ENCODE data around the gene CCL4L2.
"Not testable (repeated sequence)": the region's sequence is repeated elsewhere in the genome, so short reads cannot be mapped to it uniquely, and the experiment has no call there.

DNA sequence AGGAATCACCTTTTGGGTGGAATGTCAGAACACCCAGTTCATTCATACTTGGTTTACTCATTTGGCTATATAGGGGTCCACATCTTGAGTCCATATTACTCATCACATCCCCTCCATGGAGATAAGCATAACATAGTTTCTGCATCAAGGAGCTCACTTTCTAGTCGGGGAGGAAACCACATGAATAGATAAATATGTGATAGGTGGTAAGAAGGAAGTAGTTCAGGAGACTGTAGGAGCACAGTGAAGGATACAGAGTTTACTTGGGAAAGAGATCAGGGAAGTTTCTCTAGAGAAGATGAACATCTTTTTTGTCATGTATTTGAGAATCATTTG, 4.4 kb upstream of the CCL4L2 start:
- TF ChIP-seq, protein P1, sequence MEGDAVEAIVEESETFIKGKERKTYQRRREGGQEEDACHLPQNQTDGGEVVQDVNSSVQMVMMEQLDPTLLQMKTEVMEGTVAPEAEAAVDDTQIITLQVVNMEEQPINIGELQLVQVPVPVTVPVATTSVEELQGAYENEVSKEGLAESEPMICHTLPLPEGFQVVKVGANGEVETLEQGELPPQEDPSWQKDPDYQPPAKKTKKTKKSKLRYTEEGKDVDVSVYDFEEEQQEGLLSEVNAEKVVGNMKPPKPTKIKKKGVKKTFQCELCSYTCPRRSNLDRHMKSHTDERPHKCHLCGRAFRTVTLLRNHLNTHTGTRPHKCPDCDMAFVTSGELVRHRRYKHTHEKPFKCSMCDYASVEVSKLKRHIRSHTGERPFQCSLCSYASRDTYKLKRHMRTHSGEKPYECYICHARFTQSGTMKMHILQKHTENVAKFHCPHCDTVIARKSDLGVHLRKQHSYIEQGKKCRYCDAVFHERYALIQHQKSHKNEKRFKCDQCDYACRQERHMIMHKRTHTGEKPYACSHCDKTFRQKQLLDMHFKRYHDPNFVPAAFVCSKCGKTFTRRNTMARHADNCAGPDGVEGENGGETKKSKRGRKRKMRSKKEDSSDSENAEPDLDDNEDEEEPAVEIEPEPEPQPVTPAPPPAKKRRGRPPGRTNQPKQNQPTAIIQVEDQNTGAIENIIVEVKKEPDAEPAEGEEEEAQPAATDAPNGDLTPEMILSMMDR (conservative IDR thresholded peaks at IDR 0.05; ENCODE audit: low read length) = not testable (repeated sequence)
- not testable (repeated sequence) for TF ChIP-seq EZH2phosphoT487 (IDR thresholded peaks at IDR 0.05; ENCODE audit: borderline replicate concordance, low read depth, low read length)

Measured in OCI-LY7 (cell line).